Measurements from ENCODE around the gene ARHGDIG. TPM values are rescaled to one million over a fixed set of nuclear protein-coding genes. Genes with fewer than 3 reads are reported as not detected.

ARHGDIG gene
- total RNA-seq, 4 donors from 2014 or later, result 1.2 to 2.7 (median 1.8) TPM

DNA sequence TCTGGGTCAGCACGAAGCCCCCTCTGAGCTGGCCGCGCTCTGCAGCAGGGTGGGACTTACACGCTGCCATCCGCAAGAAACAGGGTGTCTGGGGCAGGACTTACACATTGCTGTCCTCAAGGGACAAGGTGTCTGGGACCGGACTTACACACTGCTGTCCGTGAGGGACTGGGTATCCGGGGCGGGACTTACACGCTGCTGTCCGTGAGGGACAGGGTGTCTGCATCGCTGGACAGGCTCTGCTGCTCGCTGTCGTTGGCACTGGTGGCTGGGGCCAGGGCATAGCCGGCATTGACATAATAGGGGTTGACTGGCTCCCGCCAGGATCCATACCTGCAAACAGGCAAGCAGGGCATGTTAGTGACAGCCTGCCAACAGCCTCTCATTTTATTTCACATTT lies 34.0 kb downstream of the ARHGDIG start:
- H3K27me3 ChIP-seq, result no peaks in the 10 kb centered on the region

DNA sequence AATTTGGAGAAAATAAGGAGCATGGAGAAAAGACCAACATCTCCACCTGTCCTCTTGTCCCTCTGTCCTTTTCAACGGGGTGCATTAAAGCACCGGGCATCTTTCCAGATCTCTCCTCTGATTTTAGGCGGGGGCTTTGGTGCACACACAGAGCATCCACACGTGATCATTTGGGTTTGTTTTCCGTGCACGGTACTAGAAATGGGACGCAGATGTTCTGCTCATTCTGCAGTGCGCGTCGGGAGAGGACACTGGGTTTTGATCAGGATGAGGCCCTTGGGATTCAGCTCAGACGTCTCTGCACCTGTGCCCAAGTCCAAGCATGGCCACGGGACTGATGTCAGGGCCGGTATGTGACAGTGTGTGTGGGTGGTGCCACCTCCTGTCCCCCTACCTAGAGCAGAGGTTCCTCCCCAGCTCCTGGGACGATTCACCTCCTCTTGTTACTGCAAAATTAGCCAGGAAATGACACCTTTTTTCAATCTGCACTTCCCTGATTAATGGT lies 34.5 kb downstream of the ARHGDIG start:
- Histone ChIP-seq H3K27ac (no peak overlapping the region), H3K27me3 (no peaks in the 10 kb centered on the region), H3K4me1 (no peaks in the 10 kb centered on the region), H3K36me3 (peaks cover 0 to 66% of the 10 kb centered on the region in 2 donors), H3K4me3 (no peak overlapping the region), H3K9me3 (no peaks in the 10 kb centered on the region)
- ATAC-seq, result no peak
- WGBS, 2 donors (ENCODE audit: low coverage in 1 of 2), result 66 to 79% methylated on average over 4 to 11 of the region's 14 CpGs
- TF ChIP-seq POLR2AphosphoS5 (IDR thresholded peaks at IDR 0.05), result no peak
- TF ChIP-seq CTCF (IDR thresholded peaks at IDR 0.05), result no peak
- TF ChIP-seq EP300 (IDR thresholded peaks at IDR 0.05), result no peak
- no peak for TF ChIP-seq POLR2A (IDR thresholded peaks at IDR 0.05)

More for the DNA sequence above, 34.0 kb downstream of the ARHGDIG start:
- Histone ChIP-seq H3K4me1 (no peaks in the 10 kb centered on the region), H3K36me3 (peaks cover 0 to 67% of the 10 kb centered on the region in 2 donors), H3K9me3 (no peaks in the 10 kb centered on the region), H3K27ac (no peak overlapping the region), H3K4me3 (no peak overlapping the region)
- no peak for TF ChIP-seq POLR2AphosphoS5 (IDR thresholded peaks at IDR 0.05)
- TF ChIP-seq CTCF (IDR thresholded peaks at IDR 0.05), result no peak
- no peak for TF ChIP-seq EP300 (IDR thresholded peaks at IDR 0.05)
- TF ChIP-seq POLR2A (IDR thresholded peaks at IDR 0.05), result no peak
- WGBS, 2 donors (ENCODE audit: low coverage in 1 of 2), result 95 to 100% methylated on average over 6 to 10 of the region's 16 CpGs
- no peak for ATAC-seq

DNA sequence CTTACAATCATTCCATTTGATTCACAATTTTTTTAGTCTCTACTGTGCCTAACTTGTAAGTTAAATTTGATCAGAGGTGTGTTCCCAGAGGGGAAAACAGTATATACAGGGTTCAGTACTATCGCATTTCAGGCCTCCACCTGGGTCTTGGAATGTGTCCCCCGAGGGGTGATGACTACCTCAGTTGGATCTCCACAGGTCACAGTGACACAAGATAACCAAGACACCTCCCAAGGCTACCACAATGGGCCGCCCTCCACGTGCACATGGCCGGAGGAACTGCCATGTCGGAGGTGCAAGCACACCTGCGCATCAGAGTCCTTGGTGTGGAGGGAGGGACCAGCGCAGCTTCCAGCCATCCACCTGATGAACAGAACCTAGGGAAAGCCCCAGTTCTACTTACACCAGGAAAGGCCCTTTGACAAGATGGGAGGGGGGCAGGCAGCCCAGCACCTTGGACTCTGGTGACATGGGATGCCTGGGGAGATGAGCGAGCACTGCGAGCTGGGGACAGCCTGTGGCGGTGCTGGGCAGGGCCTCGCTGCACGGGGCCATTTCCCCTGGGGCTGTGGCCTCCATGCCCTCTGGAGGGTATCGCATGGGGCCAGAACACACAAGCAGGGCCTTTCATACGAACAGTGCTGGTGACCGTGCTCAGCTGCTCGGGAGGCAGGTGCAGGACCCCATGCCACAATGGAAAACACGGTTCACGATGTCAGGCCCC lies 36.5 kb downstream of the ARHGDIG start:
- TF ChIP-seq POLR2AphosphoS5 (IDR thresholded peaks at IDR 0.05), result no peak
- TF ChIP-seq CTCF (IDR thresholded peaks at IDR 0.05), result no peak
- no peak for TF ChIP-seq EP300 (IDR thresholded peaks at IDR 0.05)
- TF ChIP-seq POLR2A (IDR thresholded peaks at IDR 0.05), result no peak
- no peak for ATAC-seq
- Histone ChIP-seq H3K9me3 (no peaks in the 10 kb centered on the region), H3K27me3 (no peaks in the 10 kb centered on the region), H3K36me3 (peaks cover 0 to 52% of the 10 kb centered on the region in 2 donors), H3K27ac (no peak overlapping the region), H3K4me1 (peaks cover 0 to 7% (median 0%) of the 10 kb centered on the region in 3 donors), H3K4me3 (no peak overlapping the region)
- 88 to 91% methylated on average over 2 to 5 of the region's 19 CpGs for WGBS, 2 donors (ENCODE audit: low coverage in 1 of 2)

DNA sequence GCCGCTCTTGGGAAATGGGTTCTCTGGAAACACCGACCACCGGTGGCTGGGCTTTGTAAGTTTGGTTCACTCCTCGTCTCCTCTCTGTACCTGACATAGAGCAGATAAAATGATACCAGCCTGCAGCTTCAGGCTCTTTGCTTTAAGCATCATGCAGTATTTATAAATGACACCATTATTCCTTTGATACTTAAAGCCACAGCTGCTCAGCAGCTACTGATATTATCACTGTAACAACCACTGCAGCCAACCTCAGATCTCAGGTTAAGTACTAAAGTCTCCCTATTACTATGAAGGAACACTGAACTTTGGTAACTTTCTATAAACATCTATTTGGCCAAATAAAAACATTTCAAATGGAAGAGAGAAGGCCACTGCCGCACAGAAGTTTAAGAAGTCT lies 37.2 kb downstream of the ARHGDIG start:
- peaks cover 0 to 8% (median 0%) of the 10 kb centered on the region in 3 donors for H3K4me1 ChIP-seq
- H3K27me3 ChIP-seq, result no peaks in the 10 kb centered on the region
- H3K36me3 ChIP-seq, result peaks cover 0 to 45% of the 10 kb centered on the region in 2 donors
- no peak overlapping the region for H3K27ac ChIP-seq
- no peak overlapping the region for H3K4me3 ChIP-seq
- WGBS, 2 donors (ENCODE audit: low coverage in 1 of 2), result 88 to 90% methylated on average over 2 to 4 of the region's 5 CpGs
- no peak for ATAC-seq
- TF ChIP-seq POLR2AphosphoS5 (IDR thresholded peaks at IDR 0.05) (no peak), EP300 (IDR thresholded peaks at IDR 0.05) (no peak), CTCF (IDR thresholded peaks at IDR 0.05) (no peak), POLR2A (IDR thresholded peaks at IDR 0.05) (no peak)
- H3K9me3 ChIP-seq, result no peaks in the 10 kb centered on the region

DNA sequence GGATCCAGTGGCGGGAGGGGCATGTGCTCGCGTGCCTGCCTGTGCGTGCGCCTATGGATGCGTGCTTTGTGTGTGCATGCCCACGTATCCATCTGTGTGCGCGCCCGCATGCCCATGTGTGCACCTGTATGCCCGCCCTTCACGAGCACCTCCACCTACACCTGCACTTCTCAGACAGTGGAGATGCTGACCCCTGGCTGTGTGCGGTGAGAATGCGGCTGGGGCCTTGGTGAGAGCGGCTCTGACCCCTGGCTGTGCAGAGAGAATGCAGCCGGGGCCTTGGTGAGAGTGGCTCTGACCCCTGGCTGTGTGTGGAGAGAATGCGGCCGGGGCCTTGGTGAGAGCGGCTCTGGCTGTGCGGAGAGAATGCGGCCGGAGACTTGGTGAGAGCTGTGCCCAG lies 38.2 kb downstream of the ARHGDIG start:
- Histone ChIP-seq H3K4me3 (no peak overlapping the region), H3K27me3 (no peaks in the 10 kb centered on the region), H3K27ac (no peak overlapping the region), H3K4me1 (peaks cover 0 to 8% (median 0%) of the 10 kb centered on the region in 3 donors), H3K36me3 (peaks cover 0 to 35% of the 10 kb centered on the region in 2 donors), H3K9me3 (no peaks in the 10 kb centered on the region)
- ATAC-seq, result no peak
- WGBS, 2 donors (ENCODE audit: low coverage in 1 of 2), result 64 to 77% methylated on average over 5 to 6 of the region's 22 CpGs
- TF ChIP-seq CTCF (IDR thresholded peaks at IDR 0.05) (no peak), POLR2A (IDR thresholded peaks at IDR 0.05) (no peak), EP300 (IDR thresholded peaks at IDR 0.05) (no peak), POLR2AphosphoS5 (IDR thresholded peaks at IDR 0.05) (no peak)
